Cardiac muscle cell (in vitro differentiated cells and primary cell): ENCODE results near the gene ANKLE2. TPM values are rescaled to one million over a fixed set of nuclear protein-coding genes. Genes with fewer than 3 reads are reported as not detected.

Source experiments
- DNase-seq, 2 donors: peaks; one replicate each; pipeline versions ENCODE4 v3.0.0 to v3.0.0-alpha.2; 2010 to 2017; ENCODE audit warnings: low read depth in 1 of 2, low spot score in 1 of 2
- H3K27ac ChIP-seq: fragments of 200-600 bp; sonication (generic); 2 replicates; pipeline ENCODE4 v1.5.1; 2016
- H3K27me3 ChIP-seq: fragments of 200-600 bp; sonication (generic); 2 replicates; pipeline ENCODE4 v1.6.0; 2016; ENCODE audit warnings: control low read depth
- H3K36me3 ChIP-seq: fragments of 200-600 bp; sonication (generic); 2 replicates; pipeline ENCODE4 v1.5.1; 2016; ENCODE audit warnings: control low read depth
- H3K4me1 ChIP-seq: fragments of 200-600 bp; sonication (generic); 2 replicates; pipeline ENCODE4 v1.8.1; 2017; ENCODE audit warnings: low read depth, mild to moderate bottlenecking, mixed run types
- H3K4me3 ChIP-seq: fragments of 200-600 bp; sonication (generic); 2 replicates; pipeline ENCODE4 v1.5.1; 2016; ENCODE audit warnings: mild to moderate bottlenecking
- H3K9me3 ChIP-seq: fragments of 200-600 bp; sonication (generic); 2 replicates; pipeline ENCODE4 v1.5.1; 2017; ENCODE audit warnings: low read depth, mild to moderate bottlenecking, control low read depth
- CTCF ChIP-seq: IDR thresholded peaks from 2 replicates; pipeline ENCODE4 v1.5.1; 2012; ENCODE audit warnings: low read depth, mild to moderate bottlenecking, low read length
- polyA plus RNA-seq: library from polyadenylated mRNA; unstranded; fragments of >200 nt; fragmentation: Nextera tagmentation; extraction: Ambion mirVana; gene quantifications from 2 replicates; pipeline ENCODE4 v1.2.1, GENCODE V29; 2016
- total RNA-seq: library from RNA; depleted of rRNA; stranded (reverse); fragments of >200 nt; gene quantifications from 2 replicates; pipeline ENCODE4 v1.2.3, GENCODE V29; 2016

The ANKLE2 gene
- total and polyA plus RNA-seq, 2 experiments from 2014 or later = 27.8 to 37.9 TPM

DNA sequence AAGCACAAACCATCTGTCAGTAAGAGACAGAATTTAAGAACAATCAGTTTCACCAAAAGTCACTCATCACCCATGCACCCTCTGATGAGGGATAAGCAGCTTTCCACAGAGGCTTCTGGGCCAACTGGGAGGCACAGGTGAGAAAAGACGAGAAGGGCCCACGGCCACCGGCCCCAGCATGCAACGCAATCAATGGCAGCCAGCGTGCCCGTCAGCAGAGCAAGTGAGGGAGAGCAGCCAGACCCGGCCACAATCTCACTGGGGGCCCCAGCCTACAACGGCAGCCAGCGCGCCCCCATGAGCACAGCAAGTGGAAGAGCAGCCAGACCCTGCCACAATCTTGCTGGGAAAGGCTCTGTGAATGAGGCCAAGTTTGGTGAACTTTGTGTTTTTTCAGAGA is 13.3 kb downstream of the ANKLE2 start:
- Histone ChIP-seq H3K4me3 (no peak overlapping the region), H3K27ac (no peak overlapping the region), H3K9me3 (no peaks in the 10 kb centered on the region), H3K27me3 (no peaks in the 10 kb centered on the region), H3K36me3 (peaks cover 61% of the 10 kb centered on the region), H3K4me1 (no peaks in the 10 kb centered on the region)
- DNase-seq = no peak
- no peak for TF ChIP-seq CTCF

DNA sequence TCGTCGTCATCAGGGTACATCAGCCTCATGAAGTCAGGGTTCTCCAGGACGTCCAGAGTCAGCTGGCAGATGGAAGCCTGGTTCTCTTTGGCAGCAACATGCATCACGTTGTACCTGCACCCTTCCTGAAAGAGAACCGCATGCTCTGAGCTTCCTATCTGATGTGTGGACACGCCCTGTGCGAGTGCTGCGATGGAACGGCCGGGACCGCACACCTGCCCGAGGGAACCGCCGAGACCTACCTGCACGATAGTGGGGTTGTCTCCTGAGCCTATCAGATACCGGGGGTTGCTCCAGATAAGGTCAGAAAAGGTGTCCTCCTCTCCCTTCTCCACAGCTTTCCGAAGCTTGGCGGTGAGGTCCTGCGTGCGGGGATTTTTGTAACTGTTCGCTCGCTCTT is 13.7 kb downstream of the ANKLE2 start:
- no peak for DNase-seq
- H3K9me3 ChIP-seq = no peaks in the 10 kb centered on the region
- H3K27me3 ChIP-seq = no peaks in the 10 kb centered on the region
- no peak overlapping the region for H3K27ac ChIP-seq
- no peak overlapping the region for H3K4me3 ChIP-seq
- H3K36me3 ChIP-seq = peaks cover 64% of the 10 kb centered on the region
- TF ChIP-seq CTCF = no peak
- no peaks in the 10 kb centered on the region for H3K4me1 ChIP-seq

DNA sequence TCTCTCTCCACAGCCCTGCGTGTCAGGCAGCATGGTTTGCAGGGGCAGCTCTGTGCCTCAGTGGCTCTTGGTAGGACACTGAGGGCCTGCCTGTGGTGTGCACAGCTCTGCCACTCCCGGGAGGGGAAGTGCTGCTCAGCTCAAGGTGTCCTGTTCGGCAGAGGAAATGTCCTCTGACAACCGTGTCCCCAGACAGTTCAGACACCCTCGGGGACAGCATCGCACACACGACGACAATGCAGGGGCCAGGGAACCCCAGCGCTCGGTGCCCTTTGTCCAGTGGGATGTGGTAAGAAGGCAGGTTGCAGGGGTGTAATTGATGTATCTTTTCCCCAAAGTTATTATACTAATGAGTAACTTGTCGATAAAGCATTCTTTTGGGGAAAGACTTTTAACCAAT is 14.2 kb downstream of the ANKLE2 start:
- H3K36me3 ChIP-seq = peaks cover 66% of the 10 kb centered on the region
- no peak overlapping the region for H3K27ac ChIP-seq
- no peak for TF ChIP-seq CTCF
- H3K27me3 ChIP-seq = no peaks in the 10 kb centered on the region
- no peaks in the 10 kb centered on the region for H3K9me3 ChIP-seq
- no peak for DNase-seq
- no peaks in the 10 kb centered on the region for H3K4me1 ChIP-seq
- no peak overlapping the region for H3K4me3 ChIP-seq

- Histone ChIP-seq H3K4me1 (no peaks in the 10 kb centered on the region), H3K27ac (no peak overlapping the region), H3K36me3 (peaks cover 66% of the 10 kb centered on the region), H3K4me3 (no peak overlapping the region), H3K9me3 (no peaks in the 10 kb centered on the region), H3K27me3 (no peaks in the 10 kb centered on the region)
- no peak for DNase-seq
- no peak for TF ChIP-seq CTCF
These were observed 15.0 kb downstream of the ANKLE2 start for GRCh38 chr12:132746613-132747012.

DNA sequence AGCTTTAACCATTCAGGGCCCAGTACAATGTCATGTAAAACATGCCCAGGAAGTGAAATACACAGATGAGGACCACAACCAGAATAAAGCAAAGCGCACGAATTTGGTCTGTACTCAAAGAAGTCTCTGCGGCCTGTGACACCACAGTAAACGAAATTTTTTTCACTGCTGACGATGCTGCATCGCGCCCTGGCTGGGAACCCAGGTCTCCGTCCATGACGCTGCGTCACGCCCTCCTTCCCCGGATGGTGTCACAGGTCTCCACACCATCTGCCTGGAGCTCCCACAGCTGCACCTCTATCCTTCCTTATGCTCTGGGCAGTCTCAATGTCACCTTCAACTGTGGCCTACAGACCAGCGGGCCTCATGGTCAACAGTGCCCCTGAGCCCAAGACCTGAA is 17.8 kb downstream of the ANKLE2 start:
- Histone ChIP-seq H3K36me3 (peaks cover 68% of the 10 kb centered on the region), H3K27me3 (no peaks in the 10 kb centered on the region), H3K9me3 (no peaks in the 10 kb centered on the region), H3K27ac (no peak overlapping the region), H3K4me1 (peaks cover 6% of the 10 kb centered on the region), H3K4me3 (no peak overlapping the region)
- DNase-seq = no peak
- TF ChIP-seq CTCF = no peak

DNA sequence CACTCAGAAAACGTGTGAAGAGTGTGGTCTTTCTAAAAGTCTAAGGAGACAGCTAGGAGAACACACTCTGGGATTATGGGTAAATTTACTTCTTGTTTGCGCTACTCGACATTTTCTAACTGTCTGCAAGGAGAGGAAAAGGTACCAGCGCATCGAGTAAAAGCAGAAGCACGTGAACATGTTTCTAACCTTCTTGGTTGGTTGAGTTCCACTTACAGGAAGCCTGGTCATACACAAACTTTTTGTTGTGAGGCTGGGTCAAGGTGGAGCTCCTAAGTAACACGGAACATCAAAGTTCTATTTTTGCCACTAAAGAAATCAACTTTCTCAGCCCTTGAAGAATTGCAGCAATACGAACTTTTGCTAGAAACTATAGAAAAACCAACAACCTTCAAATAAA is 20.0 kb downstream of the ANKLE2 start:
- Histone ChIP-seq H3K27me3 (no peaks in the 10 kb centered on the region), H3K4me3 (no peak overlapping the region), H3K9me3 (no peaks in the 10 kb centered on the region), H3K36me3 (peaks cover 66% of the 10 kb centered on the region), H3K27ac (peak overlapping the region; percentile 79), H3K4me1 (peaks cover 6% of the 10 kb centered on the region)
- DNase-seq = no peak
- no peak for TF ChIP-seq CTCF
